Neural cell (in vitro differentiated cells): ENCODE results near the gene DLG2.
"Not testable (repeated sequence)": the region's sequence is repeated elsewhere in the genome, so short reads cannot be mapped to it uniquely, and the experiment has no call there.

ENCODE experiments used
- CTCF ChIP-seq: fragments of 450-650 bp; IDR thresholded peaks from 2 replicates; pipeline ENCODE4 v1.5.1; 2014; ENCODE audit warnings: antibody characterized with exemption, mild to moderate bottlenecking, moderate library complexity; ENCODE audit not compliant: poor library complexity, severe bottlenecking
- EP300 ChIP-seq: fragments of 450-650 bp; conservative IDR thresholded peaks from 2 replicates; pipeline ENCODE4 v1.6.1; 2014; ENCODE audit warnings: antibody characterized with exemption, mild to moderate bottlenecking, moderate library complexity; ENCODE audit not compliant: poor library complexity, severe bottlenecking
- EZH2 ChIP-seq: fragments of 200-600, 300-800 bp; shearing (Covaris generic), sonication (generic); IDR thresholded peaks from 2 replicates; pipeline ENCODE4 v1.6.1; 2014; ENCODE audit warnings: antibody characterized with exemption, low read length, borderline replicate concordance, mild to moderate bottlenecking; ENCODE audit not compliant: insufficient read depth, poor library complexity, severe bottlenecking

- not testable (repeated sequence) for TF ChIP-seq CTCF, EZH2, EP300
Observed at GRCh38 chr11:85349539-85349938, 277.6 kb downstream of the DLG2 start.
